Measurements from ENCODE around the gene FEN1. TPM values are rescaled to one million over a fixed set of nuclear protein-coding genes. Genes with fewer than 3 reads are reported as not detected.

The FEN1 gene
- total and polyA plus RNA-seq, 2 of the 13 experiments (the other 11 are each of a cell fraction or from before 2014, with no cell fraction given) = 12.4 to 102 TPM

DNA sequence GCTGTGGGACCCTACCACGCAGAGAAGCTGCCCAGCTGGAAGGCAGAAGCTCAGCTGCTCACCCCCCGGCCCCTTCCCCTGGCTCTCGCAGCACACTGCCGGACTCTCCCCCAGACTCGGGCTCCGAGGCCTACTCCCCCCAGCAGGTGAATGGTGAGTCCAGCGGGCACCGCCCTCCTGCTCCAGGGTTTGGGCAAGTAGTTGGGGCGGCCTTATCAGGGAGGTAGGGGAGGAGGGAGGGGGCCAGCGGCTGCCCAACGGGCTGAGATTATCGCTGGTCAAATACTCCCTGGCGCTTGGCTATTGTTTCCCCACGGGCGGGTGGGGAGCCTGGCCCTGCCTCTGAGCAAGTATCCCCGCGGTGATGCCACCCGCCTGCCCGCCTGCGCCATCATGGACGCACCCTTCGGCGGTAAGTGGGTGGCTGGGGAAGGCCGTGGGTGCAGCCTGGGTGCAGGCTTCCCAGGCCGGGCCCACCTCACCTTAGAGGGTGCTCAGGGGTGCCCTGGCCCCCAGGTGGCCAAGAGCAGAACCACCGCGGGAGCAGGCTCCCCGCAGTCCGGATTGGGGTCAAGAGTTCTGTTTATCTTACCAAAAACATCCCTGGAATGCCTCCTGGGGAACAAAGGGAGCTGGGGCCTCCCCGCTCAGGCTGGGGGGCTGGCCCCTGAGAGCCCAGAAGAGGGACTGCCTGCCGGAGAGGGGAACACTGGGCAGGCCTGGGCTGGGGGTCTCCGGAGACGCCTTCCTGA is 23.4 kb upstream of the FEN1 start (continued):
- peak; percentile 89 for TF ChIP-seq RARA (CRISPR knock-in tag; IDR thresholded peaks at IDR 0.05)
- no peak for TF ChIP-seq MAFF (IDR thresholded peaks at IDR 0.05; ENCODE audit: low read depth, low read length)
- peak; percentile 60; the same call in 1 of the 2 replicates for TF ChIP-seq ZNF136 (CRISPR knock-in tag; IDR thresholded peaks at IDR 0.05; ENCODE audit: low read depth)
- TF ChIP-seq ZNF567 (CRISPR knock-in tag; IDR thresholded peaks at IDR 0.05; ENCODE audit: borderline replicate concordance) = no peak
- TF ChIP-seq MAFK (conservative IDR thresholded peaks at IDR 0.05 in 1 of 2, IDR thresholded peaks at IDR 0.05 in 1 of 2; ENCODE audit: low read length in 2 of 2) = no peak
- TF ChIP-seq SP4 (CRISPR knock-in tag; IDR thresholded peaks at IDR 0.05) = no peak
- no peak for TF ChIP-seq SIX1 (CRISPR knock-in tag; IDR thresholded peaks at IDR 0.05; ENCODE audit: borderline replicate concordance)
- TF ChIP-seq SRY (CRISPR knock-in tag; IDR thresholded peaks at IDR 0.05) = no peak
- no peak for TF ChIP-seq ZNF841 (CRISPR knock-in tag; IDR thresholded peaks at IDR 0.05; ENCODE audit: borderline replicate concordance)
- TF ChIP-seq ZNF850 (CRISPR knock-in tag; conservative IDR thresholded peaks at IDR 0.05) = no peak
- peak; percentile 95 for TF ChIP-seq RXRA (CRISPR knock-in tag; IDR thresholded peaks at IDR 0.05)
- TF ChIP-seq SAP130 (CRISPR knock-in tag; IDR thresholded peaks at IDR 0.05; ENCODE audit: low read depth) = peak; percentile 50; the same call in 1 of the 2 replicates
- no peak for TF ChIP-seq KLF12 (CRISPR knock-in tag; IDR thresholded peaks at IDR 0.05; ENCODE audit: borderline replicate concordance)
- TF ChIP-seq ZNF879 (CRISPR knock-in tag; IDR thresholded peaks at IDR 0.05) = no peak
- peak; percentile 99 for TF ChIP-seq TEAD3 (CRISPR knock-in tag; optimal IDR thresholded peaks at IDR 0.05; ENCODE audit: borderline replicate concordance)
- no peak for TF ChIP-seq TOE1 (CRISPR knock-in tag; IDR thresholded peaks at IDR 0.05)
- TF ChIP-seq REL (CRISPR knock-in tag; conservative IDR thresholded peaks at IDR 0.05) = no peak
- TF ChIP-seq, protein P1, sequence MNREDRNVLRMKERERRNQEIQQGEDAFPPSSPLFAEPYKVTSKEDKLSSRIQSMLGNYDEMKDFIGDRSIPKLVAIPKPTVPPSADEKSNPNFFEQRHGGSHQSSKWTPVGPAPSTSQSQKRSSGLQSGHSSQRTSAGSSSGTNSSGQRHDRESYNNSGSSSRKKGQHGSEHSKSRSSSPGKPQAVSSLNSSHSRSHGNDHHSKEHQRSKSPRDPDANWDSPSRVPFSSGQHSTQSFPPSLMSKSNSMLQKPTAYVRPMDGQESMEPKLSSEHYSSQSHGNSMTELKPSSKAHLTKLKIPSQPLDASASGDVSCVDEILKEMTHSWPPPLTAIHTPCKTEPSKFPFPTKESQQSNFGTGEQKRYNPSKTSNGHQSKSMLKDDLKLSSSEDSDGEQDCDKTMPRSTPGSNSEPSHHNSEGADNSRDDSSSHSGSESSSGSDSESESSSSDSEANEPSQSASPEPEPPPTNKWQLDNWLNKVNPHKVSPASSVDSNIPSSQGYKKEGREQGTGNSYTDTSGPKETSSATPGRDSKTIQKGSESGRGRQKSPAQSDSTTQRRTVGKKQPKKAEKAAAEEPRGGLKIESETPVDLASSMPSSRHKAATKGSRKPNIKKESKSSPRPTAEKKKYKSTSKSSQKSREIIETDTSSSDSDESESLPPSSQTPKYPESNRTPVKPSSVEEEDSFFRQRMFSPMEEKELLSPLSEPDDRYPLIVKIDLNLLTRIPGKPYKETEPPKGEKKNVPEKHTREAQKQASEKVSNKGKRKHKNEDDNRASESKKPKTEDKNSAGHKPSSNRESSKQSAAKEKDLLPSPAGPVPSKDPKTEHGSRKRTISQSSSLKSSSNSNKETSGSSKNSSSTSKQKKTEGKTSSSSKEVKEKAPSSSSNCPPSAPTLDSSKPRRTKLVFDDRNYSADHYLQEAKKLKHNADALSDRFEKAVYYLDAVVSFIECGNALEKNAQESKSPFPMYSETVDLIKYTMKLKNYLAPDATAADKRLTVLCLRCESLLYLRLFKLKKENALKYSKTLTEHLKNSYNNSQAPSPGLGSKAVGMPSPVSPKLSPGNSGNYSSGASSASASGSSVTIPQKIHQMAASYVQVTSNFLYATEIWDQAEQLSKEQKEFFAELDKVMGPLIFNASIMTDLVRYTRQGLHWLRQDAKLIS (CRISPR knock-in tag; IDR thresholded peaks at IDR 0.05) = no peak
- TF ChIP-seq NFE2L2 (IDR thresholded peaks at IDR 0.05; ENCODE audit: low read length) = no peak
- TF ChIP-seq, protein P2, sequence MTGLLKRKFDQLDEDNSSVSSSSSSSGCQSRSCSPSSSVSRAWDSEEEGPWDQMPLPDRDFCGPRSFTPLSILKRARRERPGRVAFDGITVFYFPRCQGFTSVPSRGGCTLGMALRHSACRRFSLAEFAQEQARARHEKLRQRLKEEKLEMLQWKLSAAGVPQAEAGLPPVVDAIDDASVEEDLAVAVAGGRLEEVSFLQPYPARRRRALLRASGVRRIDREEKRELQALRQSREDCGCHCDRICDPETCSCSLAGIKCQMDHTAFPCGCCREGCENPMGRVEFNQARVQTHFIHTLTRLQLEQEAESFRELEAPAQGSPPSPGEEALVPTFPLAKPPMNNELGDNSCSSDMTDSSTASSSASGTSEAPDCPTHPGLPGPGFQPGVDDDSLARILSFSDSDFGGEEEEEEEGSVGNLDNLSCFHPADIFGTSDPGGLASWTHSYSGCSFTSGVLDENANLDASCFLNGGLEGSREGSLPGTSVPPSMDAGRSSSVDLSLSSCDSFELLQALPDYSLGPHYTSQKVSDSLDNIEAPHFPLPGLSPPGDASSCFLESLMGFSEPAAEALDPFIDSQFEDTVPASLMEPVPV (CRISPR knock-in tag; IDR thresholded peaks at IDR 0.05) = no peak
- no peak for TF ChIP-seq RNF2 (conservative IDR thresholded peaks at IDR 0.05; ENCODE audit: low read depth)
- peak; percentile 34; the same call in 1 of the 2 replicates for TF ChIP-seq SP5 (CRISPR knock-in tag; IDR thresholded peaks at IDR 0.05; ENCODE audit: borderline replicate concordance, low read depth)
- TF ChIP-seq TCF12 (IDR thresholded peaks at IDR 0.05) = no peak
- TF ChIP-seq TCF12 (CRISPR knock-in tag; IDR thresholded peaks at IDR 0.05) = no peak
- TF ChIP-seq, protein P3, sequence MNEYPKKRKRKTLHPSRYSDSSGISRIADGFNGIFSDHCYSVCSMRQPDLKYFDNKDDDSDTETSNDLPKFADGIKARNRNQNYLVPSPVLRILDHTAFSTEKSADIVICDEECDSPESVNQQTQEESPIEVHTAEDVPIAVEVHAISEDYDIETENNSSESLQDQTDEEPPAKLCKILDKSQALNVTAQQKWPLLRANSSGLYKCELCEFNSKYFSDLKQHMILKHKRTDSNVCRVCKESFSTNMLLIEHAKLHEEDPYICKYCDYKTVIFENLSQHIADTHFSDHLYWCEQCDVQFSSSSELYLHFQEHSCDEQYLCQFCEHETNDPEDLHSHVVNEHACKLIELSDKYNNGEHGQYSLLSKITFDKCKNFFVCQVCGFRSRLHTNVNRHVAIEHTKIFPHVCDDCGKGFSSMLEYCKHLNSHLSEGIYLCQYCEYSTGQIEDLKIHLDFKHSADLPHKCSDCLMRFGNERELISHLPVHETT (CRISPR knock-in tag; conservative IDR thresholded peaks at IDR 0.05) = no peak
- TF ChIP-seq ZNF572 (CRISPR knock-in tag; IDR thresholded peaks at IDR 0.05) = no peak
